ENCODE data around the gene BRSK2.

DNA sequence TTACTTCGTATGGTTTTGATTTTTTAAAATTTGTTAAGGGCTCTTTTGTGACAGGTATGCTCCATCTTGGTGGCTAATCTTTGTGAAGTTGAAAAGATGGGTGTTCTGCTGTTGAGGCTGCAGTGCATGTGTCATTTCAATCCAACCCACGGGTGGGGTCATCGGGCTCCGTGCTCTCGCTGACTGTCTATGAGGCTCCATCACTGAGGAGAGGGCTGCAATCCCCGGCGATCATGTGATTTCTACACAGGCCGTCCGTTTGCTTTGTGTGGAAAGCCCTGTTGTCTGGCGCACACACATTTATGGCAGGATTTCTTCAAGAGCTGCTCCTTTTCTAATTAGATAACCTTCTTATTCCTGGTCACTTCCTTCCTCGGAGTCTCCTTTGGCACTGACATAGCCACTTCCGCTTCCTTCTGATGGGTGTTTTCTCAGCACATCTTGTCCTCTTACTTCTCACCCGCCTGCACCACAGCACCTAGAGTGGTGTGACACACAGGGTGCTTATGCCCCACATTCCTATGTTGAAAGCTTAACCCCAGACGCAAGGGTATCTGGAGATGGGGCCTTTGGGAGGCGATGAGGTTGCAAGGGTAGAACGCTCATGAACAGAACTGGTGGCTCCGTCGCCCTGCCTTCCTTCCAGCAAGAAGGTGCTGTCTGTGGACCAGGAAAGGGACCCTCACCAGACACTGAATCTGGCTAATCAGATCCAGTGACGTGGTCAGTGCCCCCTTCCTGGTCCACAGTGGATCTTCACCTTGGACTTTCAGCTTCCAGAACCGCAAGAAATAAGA, 87.4 kb downstream of the BRSK2 start:
- no peak for TF ChIP-seq CTCF (IDR thresholded peaks at IDR 0.05; ENCODE audit: low read length)
- TF ChIP-seq EZH2phosphoT487 (IDR thresholded peaks at IDR 0.05; ENCODE audit: low read length), result no peak
